Suprapubic skin (tissue), 4 donors: Measurements from ENCODE around the gene HSD17B14. TPM values are rescaled to one million over a fixed set of nuclear protein-coding genes. Genes with fewer than 3 reads are reported as not detected.
A peak's percentile ranks its signal among the peaks of the same experiment; 100 is the strongest.

Source experiments
- DNase-seq, 2 donors: peaks; one replicate each; pipeline ENCODE4 v3.0.0-alpha.2; 2019; ENCODE audit warnings: low spot score in 2 of 2
- H3K27ac ChIP-seq: fragments of 200-600 bp; sonication (generic); one replicate; pipeline ENCODE4 v1.5.1; 2019
- H3K27me3 ChIP-seq: fragments of 200-600 bp; sonication (generic); one replicate; pipeline ENCODE4 v1.5.1; 2019
- H3K36me3 ChIP-seq: fragments of 200-600 bp; sonication (generic); one replicate; pipeline ENCODE4 v1.5.1; 2019
- H3K4me1 ChIP-seq: fragments of 200-600 bp; sonication (generic); one replicate; pipeline ENCODE4 v1.5.1; 2019
- H3K4me3 ChIP-seq: fragments of 200-600 bp; sonication (generic); one replicate; pipeline ENCODE4 v1.5.1; 2019; ENCODE audit warnings: mild to moderate bottlenecking
- H3K9me3 ChIP-seq: fragments of 200-600 bp; sonication (generic); one replicate; pipeline ENCODE4 v1.5.1; 2019
- EP300 ChIP-seq: sonication (generic); formaldehyde crosslinking; IDR thresholded peaks from one replicate; pipeline ENCODE4 v1.6.1; 2017; ENCODE audit warnings: antibody characterized with exemption
- POLR2A ChIP-seq, 2 donors: fragments of 450-650 bp; IDR thresholded peaks; one replicate each; pipeline ENCODE4 v1.6.1; 2017; ENCODE audit warnings: antibody characterized with exemption in 2 of 2, mild to moderate bottlenecking in 2 of 2, moderate library complexity in 2 of 2
- POLR2AphosphoS5 ChIP-seq, 3 donors: sonication (generic); formaldehyde crosslinking; IDR thresholded peaks; one replicate each; pipeline ENCODE4 v1.6.1; 2017; ENCODE audit warnings: antibody characterized with exemption in 3 of 3
- WGBS: methylation state at CpG from one replicate; pipeline ENCODE4 v1.1.5; 2018; 5-methylcytosine and 5-hydroxymethylcytosine counted together
- total RNA-seq, 4 donors: library from RNA; depleted of rRNA; stranded (reverse); fragments of >200 nt; gene quantifications; one replicate each; pipeline ENCODE4 v1.1.0, GENCODE V29; 2016
- TF ChIP-seq, protein P1 (sequence below), 2 donors: fragments of 200-600 bp in 1 of 2; fragments of 450-650 bp in 1 of 2; sonication (generic) in 1 of 2; IDR thresholded peaks; one replicate each; pipeline ENCODE4 v1.5.1; 2016 to 2019; ENCODE audit warnings: antibody characterized with exemption in 2 of 2, mild to moderate bottlenecking in 1 of 2, moderate library complexity in 1 of 2

The HSD17B14 gene
- total RNA-seq, 4 donors from 2014 or later, result 2.5 to 3.4 (median 3.1) TPM

DNA sequence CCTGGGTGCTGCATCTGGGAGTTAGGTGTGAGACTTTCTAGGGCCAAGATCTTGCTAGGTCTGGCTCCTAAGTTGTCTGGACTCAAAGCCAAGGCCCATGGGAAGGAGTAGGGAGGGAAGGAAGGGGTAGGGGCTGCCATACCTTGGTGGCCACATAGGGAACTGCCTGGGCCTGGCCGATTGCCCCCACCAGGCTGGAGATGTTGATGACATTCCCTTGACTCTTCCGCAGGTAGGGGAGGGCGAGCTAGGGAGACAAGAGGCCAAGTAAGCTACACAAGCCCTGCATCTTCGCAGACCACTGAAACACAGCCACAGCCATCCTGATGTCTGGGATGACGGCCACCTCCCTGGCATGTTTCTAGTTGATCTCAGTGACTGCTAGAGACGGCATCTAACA lies 21.4 kb downstream of the HSD17B14 start:
- no peaks in the 10 kb centered on the region for H3K9me3 ChIP-seq
- H3K4me1 ChIP-seq, result peaks cover 46% of the 10 kb centered on the region
- DNase-seq, result no peak
- 92% methylated on average over 6 of the region's 6 CpGs for WGBS
- H3K27ac ChIP-seq, result no peak overlapping the region
- no peaks in the 10 kb centered on the region for H3K27me3 ChIP-seq
- no peak overlapping the region for H3K4me3 ChIP-seq
- no peak for TF ChIP-seq POLR2A (IDR thresholded peaks at IDR 0.05)
- TF ChIP-seq, protein P1, sequence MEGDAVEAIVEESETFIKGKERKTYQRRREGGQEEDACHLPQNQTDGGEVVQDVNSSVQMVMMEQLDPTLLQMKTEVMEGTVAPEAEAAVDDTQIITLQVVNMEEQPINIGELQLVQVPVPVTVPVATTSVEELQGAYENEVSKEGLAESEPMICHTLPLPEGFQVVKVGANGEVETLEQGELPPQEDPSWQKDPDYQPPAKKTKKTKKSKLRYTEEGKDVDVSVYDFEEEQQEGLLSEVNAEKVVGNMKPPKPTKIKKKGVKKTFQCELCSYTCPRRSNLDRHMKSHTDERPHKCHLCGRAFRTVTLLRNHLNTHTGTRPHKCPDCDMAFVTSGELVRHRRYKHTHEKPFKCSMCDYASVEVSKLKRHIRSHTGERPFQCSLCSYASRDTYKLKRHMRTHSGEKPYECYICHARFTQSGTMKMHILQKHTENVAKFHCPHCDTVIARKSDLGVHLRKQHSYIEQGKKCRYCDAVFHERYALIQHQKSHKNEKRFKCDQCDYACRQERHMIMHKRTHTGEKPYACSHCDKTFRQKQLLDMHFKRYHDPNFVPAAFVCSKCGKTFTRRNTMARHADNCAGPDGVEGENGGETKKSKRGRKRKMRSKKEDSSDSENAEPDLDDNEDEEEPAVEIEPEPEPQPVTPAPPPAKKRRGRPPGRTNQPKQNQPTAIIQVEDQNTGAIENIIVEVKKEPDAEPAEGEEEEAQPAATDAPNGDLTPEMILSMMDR (IDR thresholded peaks at IDR 0.05), result no peak
- TF ChIP-seq POLR2AphosphoS5 (IDR thresholded peaks at IDR 0.05), result no peak
- TF ChIP-seq EP300, result no peak
- no peaks in the 10 kb centered on the region for H3K36me3 ChIP-seq

DNA sequence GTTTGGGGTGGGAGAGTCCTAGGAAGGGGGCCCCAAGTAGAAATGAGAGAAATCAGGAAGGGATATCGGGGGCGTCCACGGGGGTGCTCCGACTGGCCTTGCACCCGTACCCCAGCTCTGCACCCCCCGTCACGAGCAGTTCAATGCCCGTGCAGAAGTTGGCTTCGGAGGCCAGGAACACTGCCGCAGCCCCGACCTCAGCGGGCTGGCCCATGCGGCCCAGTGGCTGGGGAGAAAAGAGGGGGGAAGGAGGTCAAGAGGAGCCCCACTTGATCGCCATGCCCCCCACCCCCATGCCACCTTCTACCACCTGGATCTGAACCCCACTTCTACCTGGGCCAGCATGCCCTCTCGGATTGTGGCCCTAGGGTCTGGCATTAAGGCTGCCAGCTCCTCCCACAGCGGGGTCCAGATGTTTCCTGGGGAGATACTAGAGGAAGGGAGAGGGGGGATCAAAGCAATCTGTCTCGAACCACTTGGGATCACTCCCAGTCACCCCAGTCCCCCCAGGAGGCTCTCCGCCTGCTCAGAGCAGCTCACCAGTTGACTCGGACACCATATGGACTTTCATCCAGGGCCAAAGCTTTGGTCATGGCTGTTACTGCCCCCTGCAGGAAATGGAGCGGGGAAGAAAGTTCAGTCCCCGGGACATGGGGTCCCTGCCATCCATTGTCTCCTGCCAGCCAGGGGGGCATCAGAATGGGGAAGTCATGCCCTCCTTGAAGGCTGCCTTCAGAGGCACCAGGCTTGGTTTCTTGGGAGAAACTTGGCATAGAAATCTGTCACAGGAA lies 23.0 kb downstream of the HSD17B14 start:
- TF ChIP-seq EP300 (no peak), POLR2AphosphoS5 (IDR thresholded peaks at IDR 0.05) (no peak), POLR2A (IDR thresholded peaks at IDR 0.05) (no peak)
- TF ChIP-seq, protein P1 (IDR thresholded peaks at IDR 0.05), result no peak
- no peak for DNase-seq
- no peak overlapping the region for H3K4me3 ChIP-seq
- H3K27me3 ChIP-seq, result no peaks in the 10 kb centered on the region
- H3K9me3 ChIP-seq, result no peaks in the 10 kb centered on the region
- peaks cover 37% of the 10 kb centered on the region for H3K4me1 ChIP-seq
- H3K27ac ChIP-seq, result peak overlapping the region; percentile 86
- 87% methylated on average over 17 of the region's 21 CpGs for WGBS
- H3K36me3 ChIP-seq, result no peaks in the 10 kb centered on the region

DNA sequence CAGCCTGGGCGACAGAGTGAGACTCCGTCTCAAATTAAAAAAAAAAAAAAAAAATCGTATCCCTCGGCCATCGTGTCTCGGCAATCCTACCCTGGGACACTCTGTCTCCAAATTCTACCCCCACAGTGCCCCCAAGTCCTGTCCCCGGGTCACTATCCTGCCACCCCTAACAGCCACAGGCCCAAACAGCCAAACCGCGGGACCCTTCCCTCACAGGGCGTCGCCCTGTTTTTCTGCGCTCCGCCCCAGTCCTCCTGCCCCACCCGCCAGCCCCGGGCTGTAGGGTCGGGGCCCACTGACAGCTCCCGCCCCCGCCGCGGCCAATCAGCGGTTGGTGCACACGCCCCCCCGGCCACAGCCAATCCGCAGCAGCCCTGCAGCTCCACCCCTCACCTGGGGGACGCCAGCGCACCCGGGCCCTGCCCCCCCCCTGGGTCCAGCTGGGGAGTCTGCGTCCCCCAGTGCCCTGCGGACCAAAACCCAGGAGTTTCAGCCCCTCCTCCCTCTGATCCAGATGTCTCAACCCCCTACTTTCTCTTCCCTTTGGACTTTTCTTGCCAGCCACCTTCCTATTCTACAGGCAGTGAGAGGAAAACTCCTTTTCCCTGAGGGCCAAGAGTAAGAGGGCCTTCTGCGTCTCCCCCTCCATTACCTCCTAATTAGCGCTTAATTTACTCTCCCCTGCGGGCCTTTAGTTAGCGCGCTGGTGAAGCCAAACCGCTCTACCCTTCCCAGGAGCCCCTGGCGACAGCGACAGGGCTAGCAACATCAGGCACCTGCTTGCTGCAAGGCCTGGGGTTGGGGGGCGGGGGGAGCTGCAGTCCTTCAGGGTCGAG lies 24.0 kb downstream of the HSD17B14 start:
- Histone ChIP-seq H3K4me3 (peak overlapping the region; percentile 71), H3K27ac (peak overlapping the region; percentile 86), H3K27me3 (no peaks in the 10 kb centered on the region), H3K9me3 (no peaks in the 10 kb centered on the region), H3K4me1 (peaks cover 41% of the 10 kb centered on the region), H3K36me3 (peaks cover 4% of the 10 kb centered on the region)
- WGBS, result 11% methylated on average over 31 of the region's 39 CpGs
- TF ChIP-seq POLR2AphosphoS5 (IDR thresholded peaks at IDR 0.05), result no peak
- TF ChIP-seq POLR2A (IDR thresholded peaks at IDR 0.05), result peak in 1 of 2 donors; percentile 32
- TF ChIP-seq, protein P1 (IDR thresholded peaks at IDR 0.05), result no peak
- peak; percentile 67 for TF ChIP-seq EP300
- DNase-seq, result peak; percentile 93 to 95

DNA sequence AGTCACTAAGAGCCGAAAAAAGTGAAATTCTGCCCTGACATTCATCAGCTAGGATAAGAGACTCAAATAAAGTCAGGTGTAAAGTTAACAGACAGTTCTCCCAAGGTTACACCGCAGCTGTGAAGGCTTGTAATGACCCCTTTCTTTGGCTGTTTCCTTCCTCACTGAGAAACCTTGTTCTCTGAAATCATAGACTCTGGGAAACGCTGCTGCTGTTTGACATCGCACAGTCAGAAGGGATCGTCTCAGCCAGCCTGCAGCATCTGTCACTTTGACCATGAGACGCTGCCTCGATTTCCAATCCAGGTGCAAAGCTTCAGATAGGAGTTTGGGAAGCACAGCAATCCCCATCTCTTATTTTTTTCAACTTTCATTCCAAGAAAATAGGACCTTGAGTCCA lies 26.1 kb downstream of the HSD17B14 start:
- Histone ChIP-seq H3K4me1 (peaks cover 35% of the 10 kb centered on the region), H3K27ac (peak overlapping the region; percentile 86), H3K27me3 (no peaks in the 10 kb centered on the region), H3K36me3 (peaks cover 4% of the 10 kb centered on the region), H3K9me3 (no peaks in the 10 kb centered on the region), H3K4me3 (peak overlapping the region; percentile 71)
- DNase-seq, result no peak
- TF ChIP-seq POLR2AphosphoS5 (IDR thresholded peaks at IDR 0.05) (no peak), POLR2A (IDR thresholded peaks at IDR 0.05) (no peak), EP300 (no peak)
- TF ChIP-seq, protein P1 (IDR thresholded peaks at IDR 0.05), result no peak
- 13% methylated on average over 7 of the region's 7 CpGs for WGBS
